Measurements from ENCODE around the gene PTBP3. TPM values are rescaled to one million over a fixed set of nuclear protein-coding genes. Genes with fewer than 3 reads are reported as not detected.

PTBP3 gene
- total and polyA plus RNA-seq, 2 of the 13 experiments (the other 11 are each of a cell fraction or from before 2014, with no cell fraction given): 52.8 to 61.1 TPM

GRCh38 chr9:112379177-112380101 lies 46.0 kb upstream of the PTBP3 start (continued):
- TF ChIP-seq ZNF512 (CRISPR knock-in tag; IDR thresholded peaks at IDR 0.05) (no peak), THAP8 (CRISPR knock-in tag; IDR thresholded peaks at IDR 0.05; ENCODE audit: borderline replicate concordance) (0 out of 2 replicates have a peak, but pooled peaks have one; percentile 63), TOE1 (CRISPR knock-in tag; IDR thresholded peaks at IDR 0.05) (no peak), BORCS8-MEF2B (CRISPR knock-in tag; IDR thresholded peaks at IDR 0.05) (peak; percentile 50; the same call in 1 of the 2 replicates), NPAS2 (CRISPR knock-in tag; IDR thresholded peaks at IDR 0.05; ENCODE audit: borderline replicate concordance) (no peak), ATM (IDR thresholded peaks at IDR 0.05; ENCODE audit: borderline replicate concordance) (no peak), ZNF800 (CRISPR knock-in tag; IDR thresholded peaks at IDR 0.05) (peak; percentile 64), CERS6 (CRISPR knock-in tag; IDR thresholded peaks at IDR 0.05) (no peak), KAT7 (CRISPR knock-in tag; IDR thresholded peaks at IDR 0.05; ENCODE audit: borderline replicate concordance) (peak; percentile 58; the same call in 1 of the 2 replicates), RXRA (CRISPR knock-in tag; IDR thresholded peaks at IDR 0.05) (no peak; the same call in 1 of the 2 replicates), NFE2L2 (IDR thresholded peaks at IDR 0.05; ENCODE audit: low read length) (no peak), SAP130 (CRISPR knock-in tag; IDR thresholded peaks at IDR 0.05; ENCODE audit: low read depth) (peak; percentile 89), REXO4 (CRISPR knock-in tag; IDR thresholded peaks at IDR 0.05; ENCODE audit: borderline replicate concordance) (no peak), HOXA9 (CRISPR knock-in tag; IDR thresholded peaks at IDR 0.05; ENCODE audit: borderline replicate concordance) (no peak), ZNF224 (CRISPR knock-in tag; IDR thresholded peaks at IDR 0.05) (0 out of 2 replicates have a peak, but pooled peaks have one; percentile 44), RFXAP (CRISPR knock-in tag; IDR thresholded peaks at IDR 0.05; ENCODE audit: borderline replicate concordance) (peak; percentile 88), DBP (CRISPR knock-in tag; IDR thresholded peaks at IDR 0.05; ENCODE audit: not compliant biosample characterization) (no peak), RBAK (CRISPR knock-in tag; IDR thresholded peaks at IDR 0.05) (no peak), ELF1 (CRISPR knock-in tag; IDR thresholded peaks at IDR 0.05) (peak; percentile 31; the same call in 1 of the 2 replicates), SSRP1 (CRISPR knock-in tag; IDR thresholded peaks at IDR 0.05) (no peak), RNF2 (conservative IDR thresholded peaks at IDR 0.05; ENCODE audit: low read depth) (no peak; the same call in 1 of the 2 replicates), ZNF143 (CRISPR knock-in tag; IDR thresholded peaks at IDR 0.05) (0 out of 2 replicates have a peak, but pooled peaks have one; percentile 49), ZNF335 (CRISPR knock-in tag; IDR thresholded peaks at IDR 0.05) (0 out of 2 replicates have a peak, but pooled peaks have one; percentile 25), SCMH1 (CRISPR knock-in tag; IDR thresholded peaks at IDR 0.05; ENCODE audit: borderline replicate concordance) (no peak), FLYWCH1 (CRISPR knock-in tag; IDR thresholded peaks at IDR 0.05) (no peak)
